ENCODE measurements around the gene LRRC8C.

LRRC8C gene

GRCh38 chr1:89665941-89666340, 33.0 kb downstream of the LRRC8C start:
- no peak overlapping the region for H3K4me3 ChIP-seq (ENCODE audit: low read length)
- DNase-seq (ENCODE audit: low read depth) = no peak
- no peak for TF ChIP-seq CTCF (conservative IDR thresholded peaks at IDR 0.05; ENCODE audit: low read depth, low read length)

DNA sequence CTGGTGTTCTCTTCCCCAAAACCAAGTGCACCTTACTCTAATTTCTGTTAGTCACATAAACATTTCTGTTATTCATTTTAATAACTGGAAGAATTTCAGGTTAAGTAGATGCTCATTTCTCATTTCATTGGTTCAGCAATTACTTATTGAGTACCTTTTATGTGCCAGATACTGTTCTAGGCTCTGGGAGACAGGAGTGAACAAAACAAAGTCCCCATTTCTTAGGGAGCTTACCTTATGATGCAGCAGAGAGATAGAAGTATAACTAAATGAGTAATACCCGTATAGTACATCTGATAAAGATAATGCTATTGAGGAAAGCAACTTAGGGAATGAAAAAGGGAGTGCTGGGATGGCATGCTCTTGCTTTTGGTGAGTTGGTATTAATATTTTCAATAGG, 33.7 kb downstream of the LRRC8C start:
- H3K4me3 ChIP-seq (ENCODE audit: low read length) = no peak overlapping the region
- DNase-seq (ENCODE audit: low read depth) = no peak
- no peak for TF ChIP-seq CTCF (conservative IDR thresholded peaks at IDR 0.05; ENCODE audit: low read depth, low read length)

DNA sequence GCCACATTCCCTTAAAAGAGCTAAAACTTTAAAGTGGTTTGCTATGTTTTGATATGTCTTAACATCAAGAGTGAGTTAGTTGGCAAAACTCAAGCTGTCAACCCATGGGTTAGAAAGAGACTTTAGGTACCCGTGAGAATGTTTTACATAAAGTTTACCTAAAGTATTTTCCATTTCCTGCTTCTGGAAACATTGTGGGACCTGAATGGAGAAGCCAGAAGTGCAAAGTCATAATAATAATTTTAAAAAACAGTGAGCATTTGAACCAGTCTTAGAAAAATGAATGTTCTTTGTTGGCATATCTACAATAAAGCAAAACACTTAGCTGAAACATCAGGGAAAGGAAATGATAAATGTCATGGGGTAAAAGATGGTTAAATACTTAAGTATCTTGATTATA, 34.8 kb downstream of the LRRC8C start:
- DNase-seq (ENCODE audit: low read depth) = no peak
- H3K4me3 ChIP-seq (ENCODE audit: low read length) = no peak overlapping the region
- TF ChIP-seq CTCF (conservative IDR thresholded peaks at IDR 0.05; ENCODE audit: low read depth, low read length) = no peak

DNA sequence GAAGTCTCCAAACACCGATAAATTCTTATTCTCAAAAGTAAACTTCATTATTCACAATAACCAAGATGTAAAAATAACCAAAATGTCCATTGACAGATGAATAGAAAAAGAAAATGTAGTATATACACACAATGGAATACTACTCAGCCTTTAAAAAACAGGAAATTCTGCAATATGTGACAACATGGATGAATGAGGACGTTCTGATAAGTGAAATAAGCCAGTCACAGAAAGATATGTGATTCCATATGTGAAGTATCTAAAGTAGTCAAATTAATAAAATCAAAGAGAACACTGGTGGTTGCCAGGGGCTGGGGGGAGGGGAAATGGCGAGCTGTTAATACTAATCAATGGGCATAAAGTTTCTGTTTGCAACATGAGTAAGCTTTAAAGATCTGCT, 36.0 kb downstream of the LRRC8C start:
- H3K4me3 ChIP-seq (ENCODE audit: low read length) = no peak overlapping the region
- DNase-seq (ENCODE audit: low read depth) = no peak
- no peak for TF ChIP-seq CTCF (conservative IDR thresholded peaks at IDR 0.05; ENCODE audit: low read depth, low read length)

DNA sequence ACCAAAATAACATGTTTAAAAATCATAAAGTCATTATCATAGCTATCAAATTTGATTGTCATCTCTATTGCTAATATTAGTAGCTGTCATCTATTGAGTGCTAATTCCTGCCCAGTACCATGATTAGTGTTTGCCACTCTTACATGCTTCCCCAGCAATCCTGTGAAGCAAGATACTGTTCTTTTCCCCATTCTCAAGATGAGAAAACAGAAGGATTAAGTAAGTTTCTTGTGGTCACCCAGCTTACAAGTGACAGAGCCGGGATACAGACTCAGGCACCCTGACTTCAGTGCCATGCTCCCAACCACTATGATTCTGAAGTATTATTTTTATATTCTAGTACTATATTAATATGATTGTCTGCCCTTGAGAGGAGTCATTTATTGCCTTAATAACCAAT, 36.5 kb downstream of the LRRC8C start:
- no peak for TF ChIP-seq CTCF (conservative IDR thresholded peaks at IDR 0.05; ENCODE audit: low read depth, low read length)
- no peak overlapping the region for H3K4me3 ChIP-seq (ENCODE audit: low read length)
- no peak for DNase-seq (ENCODE audit: low read depth)

DNA sequence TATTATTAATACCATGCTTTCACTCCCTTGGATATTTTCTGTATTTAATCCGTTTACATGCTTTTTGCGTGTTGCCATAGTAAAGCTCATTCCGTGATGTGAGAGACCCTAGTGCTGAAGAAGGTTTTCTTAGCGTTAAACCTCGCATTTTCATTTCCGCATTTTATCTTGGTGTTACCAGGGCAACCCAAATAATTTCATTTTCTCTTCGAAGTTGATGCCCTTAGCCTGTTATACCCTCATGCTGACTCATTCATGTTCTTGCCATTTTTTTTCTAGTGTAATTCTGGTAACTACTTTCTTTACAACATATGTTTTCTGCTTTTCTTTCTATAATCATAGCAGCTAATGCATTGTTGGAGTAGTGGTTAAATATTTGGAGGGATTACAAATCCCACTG, 37.2 kb downstream of the LRRC8C start:
- peak overlapping the region; percentile 1 for H3K4me3 ChIP-seq (ENCODE audit: low read length)
- peak; percentile 90 for DNase-seq (ENCODE audit: low read depth)
- no peak for TF ChIP-seq CTCF (conservative IDR thresholded peaks at IDR 0.05; ENCODE audit: low read depth, low read length)

GRCh38 chr1:89670711-89671110, 37.8 kb downstream of the LRRC8C start:
- no peak overlapping the region for H3K4me3 ChIP-seq (ENCODE audit: low read length)
- no peak for DNase-seq (ENCODE audit: low read depth)
- no peak for TF ChIP-seq CTCF (conservative IDR thresholded peaks at IDR 0.05; ENCODE audit: low read depth, low read length)

Measured in retinal pigment epithelial cell (primary cell).